MCF 10A (cell line): ENCODE data around the gene MYCBP. TPM values are rescaled to one million over a fixed set of nuclear protein-coding genes. Genes with fewer than 3 reads are reported as not detected.

Source experiments
- BruUV-seq: library from RNA; stranded (reverse); fragments of 400-500 nt; replicated peaks from 2 replicates; lab custom pipeline; 2021; lab: Mats Ljungman, UMichigan
- CTCF ChIA-PET: fragments of 300-600 bp; sonication (Branson Sonifier 250); formaldehyde crosslinking; extraction: SDS; loops from one replicate; lab custom pipeline; 2021; ENCODE audit warnings: antibody characterized with exemption, inconsistent platforms; lab: Yijun Ruan, JAX
- POLR2A ChIA-PET: fragments of 300-600, 350-650 bp; sonication (Branson Sonifier 250); formaldehyde crosslinking; extraction: SDS; loops from one replicate; lab custom pipeline; 2020; ENCODE audit warnings: antibody characterized with exemption, inconsistent platforms; lab: Yijun Ruan, JAX
- DNase-seq: peaks from one replicate; pipeline ENCODE4 v3.0.0-alpha.2; 2018; ENCODE audit not compliant: unreplicated experiment
- H3K27ac Mint-ChIP-seq: one replicate; pipeline ENCODE4 v1.8.0; 2022; ENCODE audit warnings: mild to moderate bottlenecking, low read depth, mixed read lengths; ENCODE audit not compliant: unreplicated experiment
- H3K27me3 Mint-ChIP-seq: one replicate; pipeline ENCODE4 v1.8.0; 2022; ENCODE audit warnings: mixed read lengths; ENCODE audit not compliant: insufficient read depth, unreplicated experiment
- H3K36me3 Mint-ChIP-seq: one replicate; pipeline ENCODE4 v1.8.0; 2022; ENCODE audit warnings: mild to moderate bottlenecking, moderate library complexity, mixed read lengths; ENCODE audit not compliant: insufficient read depth, unreplicated experiment
- H3K4me1 Mint-ChIP-seq: one replicate; pipeline ENCODE4 v1.8.0; 2022; ENCODE audit warnings: mixed read lengths; ENCODE audit not compliant: insufficient read depth, unreplicated experiment
- H3K4me3 Mint-ChIP-seq: one replicate; pipeline ENCODE4 v1.8.0; 2022; ENCODE audit warnings: mild to moderate bottlenecking, moderate library complexity, mixed read lengths; ENCODE audit not compliant: unreplicated experiment
- H3K9me3 Mint-ChIP-seq: one replicate; pipeline ENCODE4 v1.8.0; 2022; ENCODE audit warnings: mixed read lengths; ENCODE audit not compliant: unreplicated experiment
- CTCF ChIP-seq: fragments of 200-600 bp; IDR thresholded peaks from one replicate; pipeline ENCODE4 v1.8.0; 2022; ENCODE audit warnings: antibody characterized with exemption, mild to moderate bottlenecking; ENCODE audit not compliant: unreplicated experiment
- intact Hi-C: fragments of 100-400 bp; cut with micrococcal nuclease; formaldehyde crosslinking; loops from 2 replicates; pipeline ENCODE4 v1.14.1; 2022
- total RNA-seq: library from RNA; stranded (reverse); gene quantifications from 2 replicates; pipeline ENCODE4 v1.2.3, GENCODE V29; 2022

The MYCBP gene
- total RNA-seq, 1 experiment from 2014 or later = 18.9 TPM

DNA sequence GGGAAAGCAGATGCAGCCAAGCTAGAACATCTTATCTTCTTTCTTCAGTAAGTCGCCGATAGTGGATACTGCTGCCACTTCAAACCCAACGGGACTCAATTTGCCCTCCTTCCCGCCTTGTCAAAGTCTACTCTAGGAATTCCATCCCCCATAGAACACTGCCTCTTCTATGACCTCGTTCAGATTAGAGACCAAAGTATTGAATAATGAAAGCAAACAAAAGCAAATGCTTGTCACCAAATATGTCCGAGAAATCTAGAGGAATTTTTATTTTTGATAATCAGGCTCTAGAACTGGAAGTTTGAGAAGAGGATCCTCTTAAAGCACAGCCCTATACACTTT lies 12.7 kb downstream of the MYCBP start:
- H3K27me3 Mint-ChIP-seq = no peaks in the 10 kb centered on the region
- peaks cover 29% of the 10 kb centered on the region for H3K36me3 Mint-ChIP-seq
- ChIA-PET POLR2A (interaction anchor here (1.2 to 7.0 kb wide), 7 partner anchors 12 to 833 kb away, joined by 3 to 76 read pairs (median 4); partner anchors contain the start of genes MYCBP and NDUFS5), CTCF (interaction anchor here (1.2 kb wide), 1 partner anchor 12 kb away, joined by 3 read pairs; the partner anchor contains the start of gene MYCBP)
- H3K4me1 Mint-ChIP-seq = peaks cover 17% of the 10 kb centered on the region
- no peak for TF ChIP-seq CTCF
- no peaks in the 10 kb centered on the region for H3K9me3 Mint-ChIP-seq
- H3K4me3 Mint-ChIP-seq = peak overlapping the region; percentile 93
- TSS peak; percentile 58 for BruUV-seq
- DNase-seq = no peak
- peak overlapping the region; percentile 77 for H3K27ac Mint-ChIP-seq
- intact Hi-C loops = no loop called here

- peaks cover 21% of the 10 kb centered on the region for H3K4me1 Mint-ChIP-seq
- no TSS peak for BruUV-seq
- no peaks in the 10 kb centered on the region for H3K27me3 Mint-ChIP-seq
- CTCF ChIA-PET = interaction anchor here (0.7 to 1.2 kb wide), 3 partner anchors 13 to 236 kb away, joined by 3 read pairs; partner anchors contain the start of gene MYCBP
- peak; percentile 99 for DNase-seq
- POLR2A ChIA-PET = interaction anchor here (0.5 to 7.0 kb wide), 22 partner anchors 11 to 928 kb away, joined by 3 to 76 read pairs (median 4); partner anchors contain the start of genes AKIRIN1, MYCBP, NDUFS5 and SF3A3
- peak within 1 kb of the TSS; percentile 93 for H3K4me3 Mint-ChIP-seq
- peak within 1 kb of the TSS; percentile 81 for H3K27ac Mint-ChIP-seq
- intact Hi-C loops = loop anchor here (1.0 kb wide), 3 partner anchors 13 to 232 kb away; partner anchors contain the start of genes MYCBP and NDUFS5
- TF ChIP-seq CTCF = no peak
- no peaks in the 10 kb centered on the region for H3K9me3 Mint-ChIP-seq
- H3K36me3 Mint-ChIP-seq = peaks cover 31% of the 10 kb centered on the region
These were observed 13.3 kb downstream of the MYCBP start, which contains the start of gene RRAGC for GRCh38 chr1:38859561-38860453. TSS of gene RRAGC (minus strand) at chr1:38859772. CDS start at chr1:38859646, 126 bp downstream.

GRCh38 chr1:38858833-38859560 lies 14.2 kb downstream of the MYCBP start:
- peaks cover 39% of the 10 kb centered on the region for H3K36me3 Mint-ChIP-seq
- ChIA-PET POLR2A (interaction anchor here (0.5 to 7.0 kb wide), 22 partner anchors 10 to 999 kb away, joined by 3 to 76 read pairs (median 4); partner anchors contain the start of genes AKIRIN1, MTF1, MYCBP and NDUFS5), CTCF (interaction anchor here (0.5 to 0.8 kb wide), 4 partner anchors 10 to 237 kb away, joined by 3 read pairs; no protein-coding TSS in a partner anchor)
- H3K27me3 Mint-ChIP-seq = no peaks in the 10 kb centered on the region
- no TSS peak for BruUV-seq
- intact Hi-C loops = loop anchor here (1.0 kb wide), 3 partner anchors 14 to 233 kb away; partner anchors contain the start of genes MYCBP and NDUFS5
- H3K27ac Mint-ChIP-seq = peak overlapping the region; percentile 81
- peak overlapping the region; percentile 93 for H3K4me3 Mint-ChIP-seq
- H3K4me1 Mint-ChIP-seq = peaks cover 21% of the 10 kb centered on the region
- DNase-seq = peak; percentile 86
- no peak for TF ChIP-seq CTCF
- H3K9me3 Mint-ChIP-seq = no peaks in the 10 kb centered on the region
